Brain microvascular endothelial cell (primary cell): ENCODE data around the gene UBASH3B.
"Not testable (repeated sequence)": the region's sequence is repeated elsewhere in the genome, so short reads cannot be mapped to it uniquely, and the experiment has no call there.

Experiments used
- DNase-seq: peaks from one replicate; pipeline ENCODE4 v3.0.0-alpha.2; 2020
- H3K27ac ChIP-seq: fragments of 250-450 bp; sonication (Bioruptor Pico); 2 replicates; pipeline ENCODE4 v1.5.1; 2020; ENCODE audit warnings: mild to moderate bottlenecking, moderate library complexity
- H3K27me3 ChIP-seq: fragments of 250-450 bp; sonication (Bioruptor Pico); replicated peaks from 2 replicates; pipeline ENCODE4 v1.5.1; 2020; ENCODE audit warnings: mild to moderate bottlenecking
- H3K36me3 ChIP-seq: fragments of 250-450 bp; sonication (Bioruptor Pico); replicated peaks from 2 replicates; pipeline ENCODE4 v1.5.1; 2020; ENCODE audit warnings: mild to moderate bottlenecking
- H3K4me3 ChIP-seq: 2 replicates; pipeline ENCODE4 v1.5.1; 2011; ENCODE audit warnings: low read depth, mild to moderate bottlenecking, control low read depth, low read length, moderate library complexity
- CTCF ChIP-seq: IDR thresholded peaks from 2 replicates; pipeline ENCODE4 v1.5.1; 2011; ENCODE audit warnings: low read depth, mild to moderate bottlenecking, moderate library complexity, low read length, control low read depth, inconsistent platforms; ENCODE audit errors: missing control alignments
- in situ Hi-C: cut with HindIII; loops from 2 replicates; pipeline ENCODE4 v1.10.0; 2017; ENCODE audit warnings: low sequenced_read_pairs, low pct_ligation_motif_present

The UBASH3B gene

GRCh38 chr11:122655527-122656072 lies at the start of gene UBASH3B:
UBASH3B (plus strand) TSS chr11:122655722; CDS start chr11:122656050, 328 bp downstream.
- Histone ChIP-seq H3K36me3 (no peaks in the 10 kb centered on the region), H3K4me3 (peak within 1 kb of the TSS; percentile 85), H3K27me3 (no peaks in the 10 kb centered on the region), H3K27ac (peak within 1 kb of the TSS; percentile 85)
- peak; percentile 89 for DNase-seq
- peak; percentile 12 for TF ChIP-seq CTCF
- in situ Hi-C loops = no loop called here

- in situ Hi-C loops, H3K27ac ChIP-seq, DNase-seq, H3K4me3 ChIP-seq, H3K36me3 ChIP-seq, H3K27me3 ChIP-seq: not testable (repeated sequence)
Observed at GRCh38 chr11:122607162-122607561, 48.4 kb upstream of the UBASH3B start.

GRCh38 chr11:122612123-122612824 lies 43.2 kb upstream of the UBASH3B start:
- in situ Hi-C loops = no loop called here
- Histone ChIP-seq H3K4me3 (no peak overlapping the region), H3K36me3 (no peaks in the 10 kb centered on the region), H3K27ac (no peak overlapping the region), H3K27me3 (peaks cover 2% of the 10 kb centered on the region)
- no peak for TF ChIP-seq CTCF
- no peak for DNase-seq

- peaks cover 2% of the 10 kb centered on the region for H3K27me3 ChIP-seq
- no peak for TF ChIP-seq CTCF
- in situ Hi-C loops = no loop called here
- no peak overlapping the region for H3K27ac ChIP-seq
- no peak overlapping the region for H3K4me3 ChIP-seq
- H3K36me3 ChIP-seq = no peaks in the 10 kb centered on the region
- no peak for DNase-seq
Observed at GRCh38 chr11:122616718-122617117, 38.8 kb upstream of the UBASH3B start.

- in situ Hi-C loops = no loop called here
- DNase-seq = no peak
- H3K27ac ChIP-seq = no peak overlapping the region
- H3K4me3 ChIP-seq = no peak overlapping the region
- no peaks in the 10 kb centered on the region for H3K36me3 ChIP-seq
- peaks cover 2% of the 10 kb centered on the region for H3K27me3 ChIP-seq
- TF ChIP-seq CTCF = no peak
Observed at GRCh38 chr11:122617297-122617696, 38.2 kb upstream of the UBASH3B start.

GRCh38 chr11:122617926-122618325 lies 37.6 kb upstream of the UBASH3B start:
- TF ChIP-seq CTCF = no peak

More at GRCh38 chr11:122617926-122618325, 37.6 kb upstream of the UBASH3B start:
- Histone ChIP-seq H3K27ac (no peak overlapping the region), H3K27me3 (peaks cover 2% of the 10 kb centered on the region), H3K36me3 (no peaks in the 10 kb centered on the region), H3K4me3 (no peak overlapping the region)
- in situ Hi-C loops = no loop called here
- DNase-seq = no peak
